IMR-90 (cell line): ENCODE data around the gene FOXN4. TPM values are rescaled to one million over a fixed set of nuclear protein-coding genes. Genes with fewer than 3 reads are reported as not detected.
A peak's percentile ranks its signal among the peaks of the same experiment; 100 is the strongest.

ENCODE experiments used
- ATAC-seq: fragments of 200-7000 bp; cut with Tn5 transposase; 2 replicates; pipeline ENCODE4 v1.9.1; 2020; ENCODE audit warnings: low read depth, mild to moderate bottlenecking, moderate library complexity
- BruUV-seq: library from RNA; stranded (reverse); fragments of 400-500 nt; replicated peaks from 2 replicates; lab custom pipeline; 2021; lab: Mats Ljungman, UMichigan
- CTCF ChIA-PET: fragments of 300-600 bp; formaldehyde crosslinking; extraction: SDS; loops from one replicate; lab custom pipeline; 2021; ENCODE audit warnings: antibody characterized with exemption; lab: Yijun Ruan, JAX
- POLR2A ChIA-PET: fragments of 300-600 bp; sonication (Branson Sonifier 250); formaldehyde crosslinking; loops from one replicate; lab custom pipeline; 2022; ENCODE audit warnings: antibody characterized with exemption; ENCODE audit not compliant: unreplicated experiment; lab: Charles Lee
- DNase-seq: peaks from one replicate; pipeline ENCODE4 v3.0.0; 2013
- H2AFZ ChIP-seq: replicated peaks from 2 replicates; pipeline ENCODE3; 2013; ENCODE audit warnings: low read length, mild to moderate bottlenecking; ENCODE audit not compliant: poor library complexity
- H2AK5ac ChIP-seq: 2 replicates; pipeline ENCODE4 v1.6.1; 2013; ENCODE audit warnings: low read depth, low read length, inconsistent platforms
- H2AK9ac ChIP-seq: replicated peaks from 2 replicates; pipeline ENCODE3; 2013; ENCODE audit warnings: mild to moderate bottlenecking, low read depth, low read length, moderate library complexity; ENCODE audit not compliant: poor library complexity
- H2BK120ac ChIP-seq: 2 replicates; pipeline ENCODE4 v1.6.1; 2013; ENCODE audit warnings: low read depth, low read length, inconsistent platforms
- H2BK15ac ChIP-seq: 3 replicates; pipeline ENCODE4 v1.6.1; 2013; ENCODE audit warnings: low read depth, low read length, inconsistent platforms
- H2BK20ac ChIP-seq: 2 replicates; pipeline ENCODE4 v1.6.1; 2013; ENCODE audit warnings: low read depth, mild to moderate bottlenecking, inconsistent platforms, low read length, moderate library complexity
- H2BK5ac ChIP-seq: 2 replicates; pipeline ENCODE4 v1.6.1; 2013; ENCODE audit warnings: mild to moderate bottlenecking, low read depth, low read length, inconsistent platforms; ENCODE audit not compliant: poor library complexity, severe bottlenecking
- H3K14ac ChIP-seq: replicated peaks from 2 replicates; pipeline ENCODE4 v1.6.1; 2013; ENCODE audit warnings: low read depth, low read length, inconsistent platforms
- H3K18ac ChIP-seq: 2 replicates; pipeline ENCODE4 v1.6.1; 2013; ENCODE audit warnings: low read depth, low read length, control low read depth
- H3K23ac ChIP-seq: 2 replicates; pipeline ENCODE4 v1.6.1; 2013; ENCODE audit warnings: low read depth, low read length, inconsistent platforms
- H3K27ac ChIP-seq: 2 replicates; pipeline ENCODE4 v1.5.1; 2013; ENCODE audit warnings: mild to moderate bottlenecking, control low read depth, low read length; ENCODE audit not compliant: insufficient read depth
- H3K27me3 ChIP-seq: 2 replicates; pipeline ENCODE4 v1.6.1; 2013; ENCODE audit warnings: low read length; ENCODE audit not compliant: control insufficient read depth, insufficient read depth
- H3K36me3 ChIP-seq: 2 replicates; pipeline ENCODE4 v1.6.1; 2013; ENCODE audit warnings: low read length, mixed read lengths; ENCODE audit not compliant: control insufficient read depth, insufficient read depth
- H3K4ac ChIP-seq: 2 replicates; pipeline ENCODE4 v1.6.1; 2013; ENCODE audit warnings: low read depth, low read length, inconsistent platforms
- H3K4me1 ChIP-seq: 2 replicates; pipeline ENCODE4 v1.6.1; 2013; ENCODE audit warnings: low read length, mixed read lengths; ENCODE audit not compliant: control insufficient read depth, insufficient read depth
- H3K4me2 ChIP-seq: 2 replicates; pipeline ENCODE4 v1.6.1; 2013; ENCODE audit warnings: low read depth, mild to moderate bottlenecking, control low read depth, low read length, moderate library complexity
- H3K4me3 ChIP-seq: 2 replicates; pipeline ENCODE4 v1.5.1; 2013; ENCODE audit warnings: low read depth, mild to moderate bottlenecking, control low read depth, low read length, moderate library complexity; ENCODE audit not compliant: insufficient read depth
- H3K56ac ChIP-seq: 2 replicates; pipeline ENCODE4 v1.6.1; 2013; ENCODE audit warnings: low read length, inconsistent platforms; ENCODE audit not compliant: insufficient read depth; ENCODE audit errors: extremely low read depth
- H3K79me1 ChIP-seq, 2 experiments: 2 replicates each; pipeline ENCODE4 v1.6.1; 2013; ENCODE audit warnings: low read length in 2 of 2, inconsistent platforms in 1 of 2, low read depth in 1 of 2
- H3K9ac ChIP-seq: 2 replicates; pipeline ENCODE4 v1.6.1; 2013; ENCODE audit warnings: low read depth, low read length, control low read depth
- H3K9me1 ChIP-seq: 2 replicates; pipeline ENCODE4 v1.6.1; 2013; ENCODE audit warnings: low read length, inconsistent platforms; ENCODE audit not compliant: insufficient read depth
- H3K9me3 ChIP-seq: 2 replicates; pipeline ENCODE4 v1.6.1; 2013; ENCODE audit warnings: low read length; ENCODE audit not compliant: control insufficient read depth, insufficient read depth
- H4K20me1 ChIP-seq: 2 replicates; pipeline ENCODE4 v1.6.1; 2013; ENCODE audit warnings: low read length, inconsistent platforms; ENCODE audit not compliant: insufficient read depth
- H4K5ac ChIP-seq: 2 replicates; pipeline ENCODE4 v1.6.1; 2013; ENCODE audit warnings: mild to moderate bottlenecking, low read depth, low read length, control low read depth
- H4K8ac ChIP-seq, 2 experiments: 2 replicates each; pipeline ENCODE4 v1.6.1; 2013; ENCODE audit warnings: low read depth in 2 of 2, low read length in 2 of 2, control low read depth in 1 of 2, inconsistent platforms in 1 of 2
- H4K91ac ChIP-seq: 2 replicates; pipeline ENCODE4 v1.6.1; 2013; ENCODE audit warnings: low read depth, low read length, inconsistent platforms; ENCODE audit not compliant: insufficient read depth
- FOS ChIP-seq: fragments of 150-350 bp; IDR thresholded peaks from 2 replicates; pipeline ENCODE4 v1.6.1; 2016; ENCODE audit warnings: low read depth, low read length
- MAFK ChIP-seq: IDR thresholded peaks from 2 replicates; pipeline ENCODE4 v1.6.1; 2012; ENCODE audit warnings: low read depth, low read length, improper control_type of control experiment
- RCOR1 ChIP-seq: IDR thresholded peaks from 2 replicates; pipeline ENCODE4 v1.6.1; 2012; ENCODE audit warnings: mild to moderate bottlenecking, low read length, improper control_type of control experiment; ENCODE audit not compliant: insufficient replicate concordance
- WGBS, 2 experiments: methylation state at CpG; one replicate each; pipeline versions ENCODE4 v1.1.5 to v1.1.7; 2013; ENCODE audit warnings: missing lambda C conversion rate in 2 of 2; ENCODE audit not compliant: insufficient read length in 1 of 2; ENCODE audit errors: extremely low coverage in 2 of 2; 5-methylcytosine and 5-hydroxymethylcytosine counted together
- dilution Hi-C: fragments of 300-500 bp; cut with HindIII; formaldehyde crosslinking; loops from one replicate; pipeline ENCODE4 v1.14.3; 2018; ENCODE audit warnings: low sequenced_read_pairs; ENCODE audit not compliant: unreplicated experiment
- in situ Hi-C: fragments of 300-500 bp; cut with MboI; formaldehyde crosslinking; loops from 3 replicates; pipeline ENCODE4 v1.14.3; 2019; ENCODE audit warnings: low sequenced_read_pairs, inconsistent platforms, mixed read lengths
- intact Hi-C: fragments of 100-400 bp; cut with micrococcal nuclease; formaldehyde crosslinking; loops from 2 replicates; pipeline ENCODE4 v1.10.0; 2022
- polyA plus RNA-seq, 3 experiments: library from polyadenylated mRNA; depleted of rRNA; stranded (reverse); fragments of >200 nt; gene quantifications; 2 replicates each; pipeline ENCODE4 v1.2.3, GENCODE V29; 2012; ENCODE audit warnings: low replicate concordance in 1 of 3
- total RNA-seq: library from RNA; depleted of rRNA; stranded (reverse); fragments of >200 nt; gene quantifications from 2 replicates; pipeline ENCODE4 v1.2.3, GENCODE V29; 2012

FOXN4 gene
- total and polyA plus RNA-seq, 2 of the 4 experiments (the other 2 are of a cell fraction), result not detected

DNA sequence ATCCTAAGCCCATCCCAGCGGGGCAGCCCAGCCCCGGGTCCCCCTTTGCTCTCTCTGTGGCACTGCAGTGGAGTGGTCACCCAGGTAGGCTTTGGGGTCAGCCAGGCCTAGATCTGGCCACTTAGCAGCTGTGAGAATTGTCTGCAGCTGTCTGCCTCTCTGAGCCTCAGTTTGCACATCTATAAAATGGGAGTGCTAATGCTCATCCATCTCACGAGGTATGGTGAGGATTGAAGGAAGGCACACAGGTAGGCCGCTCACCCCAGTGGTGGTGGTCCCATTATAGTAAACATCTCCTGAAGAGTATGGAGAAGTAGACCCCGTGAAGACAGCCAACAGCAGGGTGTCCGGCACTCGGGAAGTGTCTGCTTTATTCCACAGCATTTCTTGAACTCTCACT is 9.2 kb downstream of the FOXN4 start:
- H2BK120ac ChIP-seq, result no peak overlapping the region
- H3K4me3 ChIP-seq, result no peak overlapping the region
- no peak overlapping the region for H2AK5ac ChIP-seq
- H4K20me1 ChIP-seq, result no peaks in the 10 kb centered on the region
- no peak overlapping the region for H3K56ac ChIP-seq
- H4K8ac ChIP-seq, result no peak overlapping the region
- no peaks in the 10 kb centered on the region for H3K9me3 ChIP-seq
- no CpG with 5 or more reads among the region's 7 CpGs for WGBS, 2 experiments
- H3K79me1 ChIP-seq, result no peaks in the 10 kb centered on the region
- H3K9ac ChIP-seq, result no peak overlapping the region
- H3K18ac ChIP-seq, result no peak overlapping the region
- H3K9me1 ChIP-seq, result no peaks in the 10 kb centered on the region
- dilution Hi-C loops (no loop called here), intact Hi-C loops (no loop called here), in situ Hi-C loops (no loop called here)
- no TSS peak for BruUV-seq
- peak overlapping the region; percentile 8 for H2AFZ ChIP-seq
- no peak for DNase-seq
- H2BK5ac ChIP-seq, result no peak overlapping the region
- H4K91ac ChIP-seq, result no peak overlapping the region
- no peak overlapping the region for H3K14ac ChIP-seq
- no peak for TF ChIP-seq FOS
- no peak for TF ChIP-seq RCOR1
- no peak for TF ChIP-seq MAFK
- no peak overlapping the region for H2BK15ac ChIP-seq
- CTCF ChIA-PET, result no interaction called here
- no peak for ATAC-seq
- no peaks in the 10 kb centered on the region for H3K4me1 ChIP-seq
- no peak overlapping the region for H3K23ac ChIP-seq
- H3K4me2 ChIP-seq, result no peak overlapping the region
- H2AK9ac ChIP-seq, result no peak overlapping the region
- POLR2A ChIA-PET, result no interaction called here
- peaks cover 16% of the 10 kb centered on the region for H3K27me3 ChIP-seq
- H2BK20ac ChIP-seq, result no peak overlapping the region
- H3K27ac ChIP-seq, result no peak overlapping the region
- H3K4ac ChIP-seq, result no peak overlapping the region
- H3K36me3 ChIP-seq, result no peaks in the 10 kb centered on the region
- no peak overlapping the region for H4K5ac ChIP-seq
